NCI-H345 treated with DMSO at 0.1 percent for 48 hours (cell line): ENCODE results near the gene SEMA3F.
A peak's percentile ranks its signal among the peaks of the same experiment; 100 is the strongest.
"Not testable (repeated sequence)": the region's sequence is repeated elsewhere in the genome, so short reads cannot be mapped to it uniquely, and the experiment has no call there.

ENCODE experiments used
- DNase-seq: peaks from one replicate; lab custom pipeline; 2025; ENCODE audit not compliant: unreplicated experiment; lab: John Stamatoyannopoulos, UW

The SEMA3F gene

GRCh38 chr3:50228184-50228763 is 73.2 kb downstream of the SEMA3F start:
- DNase-seq = not testable (repeated sequence)

- DNase-seq = no peak
Measured at GRCh38 chr3:50229490-50229889, 74.4 kb downstream of the SEMA3F start.

GRCh38 chr3:50230104-50230793 is 75.1 kb downstream of the SEMA3F start:
- DNase-seq = no peak

GRCh38 chr3:50230794-50231125 is 75.6 kb downstream of the SEMA3F start:
- DNase-seq = no peak

- DNase-seq = no peak
Measured at GRCh38 chr3:50231581-50231980, 76.5 kb downstream of the SEMA3F start.

GRCh38 chr3:50232303-50232702 is 77.2 kb downstream of the SEMA3F start:
- no peak for DNase-seq

- DNase-seq = no peak
Measured at GRCh38 chr3:50233176-50233575, 78.1 kb downstream of the SEMA3F start.

- peak; percentile 85 for DNase-seq
Measured at GRCh38 chr3:50235716-50236483, 80.8 kb downstream of the SEMA3F start, which contains the start of gene GNAI2. Gene GNAI2, plus strand, starts transcription at chr3:50236204. Its CDS starts 132 bp downstream, at chr3:50236336.

GRCh38 chr3:50236484-50237132 is 81.5 kb downstream of the SEMA3F start:
- DNase-seq = no peak

- DNase-seq = no peak
Measured at GRCh38 chr3:50237133-50237651, 82.1 kb downstream of the SEMA3F start.

- DNase-seq = peak; percentile 16
Measured at GRCh38 chr3:50237754-50238548, 82.8 kb downstream of the SEMA3F start.

- DNase-seq = no peak
Measured at GRCh38 chr3:50238549-50239026, 83.5 kb downstream of the SEMA3F start.
